MCF 10A (cell line): ENCODE measurements around the gene COL20A1. TPM values are rescaled to one million over a fixed set of nuclear protein-coding genes. Genes with fewer than 3 reads are reported as not detected.

ENCODE experiments used
- BruUV-seq: library from RNA; stranded (reverse); fragments of 400-500 nt; replicated peaks from 2 replicates; lab custom pipeline; 2021; lab: Mats Ljungman, UMichigan
- CTCF ChIA-PET: fragments of 300-600 bp; sonication (Branson Sonifier 250); formaldehyde crosslinking; extraction: SDS; loops from one replicate; lab custom pipeline; 2021; ENCODE audit warnings: antibody characterized with exemption, inconsistent platforms; lab: Yijun Ruan, JAX
- POLR2A ChIA-PET: fragments of 300-600, 350-650 bp; sonication (Branson Sonifier 250); formaldehyde crosslinking; extraction: SDS; loops from one replicate; lab custom pipeline; 2020; ENCODE audit warnings: antibody characterized with exemption, inconsistent platforms; lab: Yijun Ruan, JAX
- DNase-seq: peaks from one replicate; pipeline ENCODE4 v3.0.0-alpha.2; 2018; ENCODE audit not compliant: unreplicated experiment
- H3K27ac Mint-ChIP-seq: one replicate; pipeline ENCODE4 v1.8.0; 2022; ENCODE audit warnings: mild to moderate bottlenecking, low read depth, mixed read lengths; ENCODE audit not compliant: unreplicated experiment
- H3K27me3 Mint-ChIP-seq: one replicate; pipeline ENCODE4 v1.8.0; 2022; ENCODE audit warnings: mixed read lengths; ENCODE audit not compliant: insufficient read depth, unreplicated experiment
- H3K36me3 Mint-ChIP-seq: one replicate; pipeline ENCODE4 v1.8.0; 2022; ENCODE audit warnings: mild to moderate bottlenecking, moderate library complexity, mixed read lengths; ENCODE audit not compliant: insufficient read depth, unreplicated experiment
- H3K4me1 Mint-ChIP-seq: one replicate; pipeline ENCODE4 v1.8.0; 2022; ENCODE audit warnings: mixed read lengths; ENCODE audit not compliant: insufficient read depth, unreplicated experiment
- H3K4me3 Mint-ChIP-seq: one replicate; pipeline ENCODE4 v1.8.0; 2022; ENCODE audit warnings: mild to moderate bottlenecking, moderate library complexity, mixed read lengths; ENCODE audit not compliant: unreplicated experiment
- H3K9me3 Mint-ChIP-seq: one replicate; pipeline ENCODE4 v1.8.0; 2022; ENCODE audit warnings: mixed read lengths; ENCODE audit not compliant: unreplicated experiment
- intact Hi-C: fragments of 100-400 bp; cut with micrococcal nuclease; formaldehyde crosslinking; loops from 2 replicates; pipeline ENCODE4 v1.14.1; 2022
- total RNA-seq: library from RNA; stranded (reverse); gene quantifications from 2 replicates; pipeline ENCODE4 v1.2.3, GENCODE V29; 2022
- TF ChIP-seq, protein P1 (sequence below): fragments of 200-600 bp; IDR thresholded peaks from one replicate; pipeline ENCODE4 v1.8.0; 2022; ENCODE audit warnings: antibody characterized with exemption, mild to moderate bottlenecking; ENCODE audit not compliant: unreplicated experiment

COL20A1 gene
- total RNA-seq, 1 experiment from 2014 or later: 0.14 TPM

DNA sequence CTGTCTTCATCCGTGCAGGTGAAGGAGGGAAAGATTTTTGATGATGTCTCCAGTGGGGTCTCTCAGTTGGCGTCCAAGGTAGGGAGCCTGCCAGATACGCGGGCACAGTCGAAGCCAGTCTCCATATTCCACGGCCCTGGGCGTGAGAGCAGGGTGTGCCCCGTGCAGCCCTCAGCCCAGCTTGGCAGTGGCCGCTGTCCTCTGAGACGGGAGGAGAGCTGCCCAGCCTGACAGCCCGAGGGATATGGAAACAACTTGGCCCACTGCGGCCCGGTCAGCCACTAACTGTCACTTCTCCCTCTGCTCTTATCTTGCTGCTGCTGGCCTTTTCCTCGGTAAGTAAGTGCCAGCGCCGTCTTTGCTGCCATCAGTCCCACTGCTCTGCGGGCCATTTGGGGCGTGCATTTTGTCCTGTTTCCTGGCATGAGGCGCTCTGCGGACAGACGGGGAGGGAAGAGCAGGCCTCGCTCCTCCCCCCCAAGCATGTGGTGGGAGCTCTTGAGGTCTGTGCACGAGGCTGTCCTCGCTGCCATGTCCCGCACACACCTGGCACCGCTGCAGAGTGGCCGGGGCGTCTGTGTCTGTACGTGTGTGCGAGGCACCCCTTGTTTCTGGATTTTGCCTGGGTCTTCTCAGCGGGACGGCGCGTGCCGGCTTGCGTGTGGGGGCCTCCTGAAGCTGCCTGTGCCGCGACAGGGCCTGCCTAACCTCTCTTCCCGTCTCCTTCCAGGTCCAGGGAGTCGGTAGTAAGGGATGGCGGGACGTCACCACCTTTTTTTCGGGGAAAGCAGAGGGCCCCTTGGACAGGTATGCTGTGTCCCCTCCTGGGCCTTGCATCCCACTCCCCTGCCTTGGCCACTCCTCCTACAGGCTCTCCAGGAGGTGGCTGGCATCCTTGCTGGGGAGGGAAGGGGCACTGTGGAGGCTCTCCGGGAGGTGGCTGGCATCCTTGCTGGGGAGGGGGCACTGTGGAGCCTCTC lies 7.1 kb upstream of the COL20A1 start:
- POLR2A ChIA-PET: interaction anchor here (0.6 kb wide), 1 partner anchor 70 kb away, joined by 3 read pairs; the partner anchor contains the start of gene YTHDF1
- CTCF ChIA-PET: interaction anchor here (0.5 to 1.5 kb wide), 4 partner anchors 9 to 1307 kb away, joined by 3 read pairs; no protein-coding TSS in a partner anchor
- H3K27ac Mint-ChIP-seq: no peak overlapping the region

DNA sequence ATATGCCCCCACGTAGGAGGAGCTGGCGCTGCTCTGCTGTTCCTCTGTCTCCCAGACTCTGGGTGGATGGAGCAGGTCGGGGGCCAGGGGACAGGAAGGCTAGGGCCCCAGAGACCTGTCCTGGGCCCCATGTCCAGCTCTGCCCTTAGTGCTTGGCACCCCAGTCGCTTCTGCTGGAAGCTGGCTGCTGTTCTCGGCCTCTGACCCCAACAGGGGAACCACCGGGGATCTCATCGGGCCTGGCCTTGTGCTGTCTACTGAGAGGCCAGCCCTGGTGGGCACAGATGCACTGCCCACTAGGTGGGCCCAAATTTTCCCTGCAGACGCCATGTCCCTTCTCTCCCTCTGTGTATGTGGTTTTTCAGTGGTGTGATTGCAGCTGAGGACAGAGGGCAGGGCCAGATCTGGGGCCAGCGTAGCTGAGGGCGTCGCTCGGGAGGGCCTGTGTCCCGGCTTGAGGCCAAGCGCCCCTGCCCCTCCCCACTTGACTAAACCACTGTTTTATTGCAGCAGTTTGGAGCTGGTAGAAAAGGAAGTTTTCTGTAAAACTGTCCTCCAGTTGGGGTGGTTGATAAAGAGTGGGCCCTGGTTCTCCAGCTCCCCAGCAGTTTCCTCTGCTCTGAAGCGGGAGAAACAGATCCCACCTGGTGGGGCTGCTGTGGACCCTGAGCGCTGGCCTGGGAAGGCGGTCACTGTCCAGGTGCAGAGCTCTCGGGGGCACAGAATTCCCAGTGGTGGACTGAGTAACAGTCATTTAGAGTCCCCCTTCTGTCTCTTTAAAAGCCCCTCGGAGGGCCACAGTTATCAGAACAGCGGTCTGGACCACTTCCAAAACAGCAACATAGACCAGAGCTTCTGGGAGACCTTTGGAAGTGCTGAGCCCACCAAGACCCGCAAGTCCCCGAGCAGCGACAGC lies 5.9 kb upstream of the COL20A1 start:
- no peak overlapping the region for H3K4me3 Mint-ChIP-seq
- intact Hi-C loops: no loop called here
- POLR2A ChIA-PET: interaction anchor here (0.7 kb wide), 1 partner anchor 584 kb away, joined by 3 read pairs; no protein-coding TSS in a partner anchor
- TF ChIP-seq, protein P1, sequence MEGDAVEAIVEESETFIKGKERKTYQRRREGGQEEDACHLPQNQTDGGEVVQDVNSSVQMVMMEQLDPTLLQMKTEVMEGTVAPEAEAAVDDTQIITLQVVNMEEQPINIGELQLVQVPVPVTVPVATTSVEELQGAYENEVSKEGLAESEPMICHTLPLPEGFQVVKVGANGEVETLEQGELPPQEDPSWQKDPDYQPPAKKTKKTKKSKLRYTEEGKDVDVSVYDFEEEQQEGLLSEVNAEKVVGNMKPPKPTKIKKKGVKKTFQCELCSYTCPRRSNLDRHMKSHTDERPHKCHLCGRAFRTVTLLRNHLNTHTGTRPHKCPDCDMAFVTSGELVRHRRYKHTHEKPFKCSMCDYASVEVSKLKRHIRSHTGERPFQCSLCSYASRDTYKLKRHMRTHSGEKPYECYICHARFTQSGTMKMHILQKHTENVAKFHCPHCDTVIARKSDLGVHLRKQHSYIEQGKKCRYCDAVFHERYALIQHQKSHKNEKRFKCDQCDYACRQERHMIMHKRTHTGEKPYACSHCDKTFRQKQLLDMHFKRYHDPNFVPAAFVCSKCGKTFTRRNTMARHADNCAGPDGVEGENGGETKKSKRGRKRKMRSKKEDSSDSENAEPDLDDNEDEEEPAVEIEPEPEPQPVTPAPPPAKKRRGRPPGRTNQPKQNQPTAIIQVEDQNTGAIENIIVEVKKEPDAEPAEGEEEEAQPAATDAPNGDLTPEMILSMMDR: no peak
- no peaks in the 10 kb centered on the region for H3K4me1 Mint-ChIP-seq
- CTCF ChIA-PET: interaction anchor here (0.5 to 1.2 kb wide), 6 partner anchors 8 to 520 kb away, joined by 3 to 5 read pairs (median 4); no protein-coding TSS in a partner anchor
- no peaks in the 10 kb centered on the region for H3K9me3 Mint-ChIP-seq
- BruUV-seq: no TSS peak
- no peak for DNase-seq
- no peaks in the 10 kb centered on the region for H3K27me3 Mint-ChIP-seq
- H3K27ac Mint-ChIP-seq: no peak overlapping the region
- H3K36me3 Mint-ChIP-seq: peaks cover 34% of the 10 kb centered on the region

More for the DNA sequence above, 7.1 kb upstream of the COL20A1 start:
- no peak for DNase-seq
- Mint-ChIP-seq H3K9me3 (no peaks in the 10 kb centered on the region), H3K27me3 (no peaks in the 10 kb centered on the region), H3K4me3 (no peak overlapping the region), H3K4me1 (no peaks in the 10 kb centered on the region), H3K36me3 (peaks cover 38% of the 10 kb centered on the region)
- TF ChIP-seq, protein P1: no peak
- intact Hi-C loops: no loop called here
- BruUV-seq: no TSS peak

DNA sequence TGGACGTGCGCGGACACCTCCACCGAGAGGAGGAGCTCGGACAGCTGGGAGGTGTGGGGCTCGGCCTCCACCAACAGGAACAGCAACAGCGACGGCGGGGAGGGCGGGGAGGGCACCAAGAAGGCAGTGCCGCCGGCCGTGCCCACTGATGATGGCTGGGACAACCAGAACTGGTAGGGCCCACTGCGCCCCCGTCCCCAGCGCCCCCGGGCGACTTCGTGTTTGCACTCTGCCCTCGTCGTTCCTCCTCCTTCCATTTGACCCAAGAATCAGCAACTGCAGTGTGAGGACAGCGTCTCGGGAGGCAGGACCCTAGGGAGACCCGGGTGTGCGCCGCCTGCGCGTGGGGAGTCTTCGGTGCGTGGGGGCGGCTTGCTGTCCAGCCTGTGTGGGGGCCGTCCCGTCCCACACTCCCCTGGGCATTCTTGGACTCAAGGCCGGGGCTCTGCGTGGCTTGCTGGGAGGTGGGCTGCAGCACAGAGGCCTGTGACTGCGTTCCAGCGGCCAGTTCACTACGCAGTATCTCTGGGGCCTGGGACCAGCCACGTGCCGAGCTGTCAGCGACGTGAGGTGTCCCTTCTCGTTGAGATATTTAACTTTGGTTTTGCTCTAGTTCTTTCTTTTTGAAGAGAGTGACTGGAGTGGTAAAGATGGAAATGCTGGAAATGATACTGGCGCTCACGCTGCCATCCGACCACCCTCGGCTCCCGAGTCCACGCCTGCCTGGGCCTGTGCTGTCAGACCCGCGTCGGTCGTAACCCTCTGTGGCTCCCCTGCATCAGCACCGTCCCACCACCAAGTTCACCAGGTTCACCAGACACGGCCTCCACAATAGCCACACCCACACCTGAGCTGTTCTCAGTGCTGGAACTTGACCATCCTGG lies 5.0 kb upstream of the COL20A1 start:
- Mint-ChIP-seq H3K4me1 (no peaks in the 10 kb centered on the region), H3K4me3 (no peak overlapping the region), H3K9me3 (no peaks in the 10 kb centered on the region), H3K27me3 (no peaks in the 10 kb centered on the region), H3K36me3 (peaks cover 34% of the 10 kb centered on the region), H3K27ac (no peak overlapping the region)
- no peak for DNase-seq
- TF ChIP-seq, protein P1: no peak
- ChIA-PET CTCF (interaction anchor here (0.5 to 1.2 kb wide), 6 partner anchors 9 to 521 kb away, joined by 3 to 7 read pairs (median 4); no protein-coding TSS in a partner anchor), POLR2A (interaction anchor here (0.7 to 0.8 kb wide), 2 partner anchors 209 to 585 kb away, joined by 3 read pairs; no protein-coding TSS in a partner anchor)
- no TSS peak for BruUV-seq
- intact Hi-C loops: no loop called here
